BE2C (cell line): ENCODE results near the gene NEGR1.

Source experiments
- DNase-seq: peaks from one replicate; pipeline ENCODE4 v3.0.0-alpha.2; 2020
- H3K27me3 ChIP-seq: fragments of 250-450 bp; sonication (Bioruptor Pico); 2 replicates; pipeline ENCODE4 v1.5.1; 2020; ENCODE audit warnings: mild to moderate bottlenecking
- H3K36me3 ChIP-seq: fragments of 250-450 bp; sonication (Bioruptor Pico); 2 replicates; pipeline ENCODE4 v1.5.1; 2020; ENCODE audit warnings: mild to moderate bottlenecking
- H3K4me1 ChIP-seq: fragments of 250-450 bp; sonication (Bioruptor Pico); 2 replicates; pipeline ENCODE4 v1.5.1; 2020
- H3K4me3 ChIP-seq: 2 replicates; pipeline ENCODE4 v1.5.1; 2011; ENCODE audit warnings: low read depth, low read length
- H3K9me3 ChIP-seq: fragments of 250-450 bp; sonication (Bioruptor Pico); 2 replicates; pipeline ENCODE4 v1.5.1; 2020
- TF ChIP-seq, protein P1 (sequence below): IDR thresholded peaks from 2 replicates; pipeline ENCODE4 v1.5.1; 2012; ENCODE audit warnings: mild to moderate bottlenecking, low read depth, low read length

Gene NEGR1

DNA sequence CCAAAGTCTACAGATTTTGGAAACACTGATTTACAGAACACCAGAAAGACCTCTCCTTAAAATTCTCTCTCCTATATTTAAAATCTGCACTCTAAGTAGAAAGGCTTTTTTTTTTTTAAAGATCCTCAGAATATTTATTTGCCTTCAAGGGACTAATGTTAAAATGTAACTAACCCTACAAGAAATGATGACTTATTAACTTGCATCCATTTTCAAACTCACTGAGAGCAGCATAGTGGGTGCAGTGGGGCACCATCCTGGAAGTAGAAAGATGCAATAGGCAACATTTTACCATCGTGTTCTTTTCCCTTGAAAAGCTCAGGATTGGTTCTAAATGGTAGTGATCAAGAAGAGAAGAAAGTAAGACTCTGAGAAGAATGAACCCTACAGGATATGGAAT lies 498.1 kb downstream of the NEGR1 start:
- TF ChIP-seq, protein P1, sequence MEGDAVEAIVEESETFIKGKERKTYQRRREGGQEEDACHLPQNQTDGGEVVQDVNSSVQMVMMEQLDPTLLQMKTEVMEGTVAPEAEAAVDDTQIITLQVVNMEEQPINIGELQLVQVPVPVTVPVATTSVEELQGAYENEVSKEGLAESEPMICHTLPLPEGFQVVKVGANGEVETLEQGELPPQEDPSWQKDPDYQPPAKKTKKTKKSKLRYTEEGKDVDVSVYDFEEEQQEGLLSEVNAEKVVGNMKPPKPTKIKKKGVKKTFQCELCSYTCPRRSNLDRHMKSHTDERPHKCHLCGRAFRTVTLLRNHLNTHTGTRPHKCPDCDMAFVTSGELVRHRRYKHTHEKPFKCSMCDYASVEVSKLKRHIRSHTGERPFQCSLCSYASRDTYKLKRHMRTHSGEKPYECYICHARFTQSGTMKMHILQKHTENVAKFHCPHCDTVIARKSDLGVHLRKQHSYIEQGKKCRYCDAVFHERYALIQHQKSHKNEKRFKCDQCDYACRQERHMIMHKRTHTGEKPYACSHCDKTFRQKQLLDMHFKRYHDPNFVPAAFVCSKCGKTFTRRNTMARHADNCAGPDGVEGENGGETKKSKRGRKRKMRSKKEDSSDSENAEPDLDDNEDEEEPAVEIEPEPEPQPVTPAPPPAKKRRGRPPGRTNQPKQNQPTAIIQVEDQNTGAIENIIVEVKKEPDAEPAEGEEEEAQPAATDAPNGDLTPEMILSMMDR: no peak
- no peaks in the 10 kb centered on the region for H3K4me1 ChIP-seq
- no peaks in the 10 kb centered on the region for H3K9me3 ChIP-seq
- DNase-seq: no peak
- H3K27me3 ChIP-seq: no peaks in the 10 kb centered on the region
- H3K36me3 ChIP-seq: no peaks in the 10 kb centered on the region
- no peak overlapping the region for H3K4me3 ChIP-seq

DNA sequence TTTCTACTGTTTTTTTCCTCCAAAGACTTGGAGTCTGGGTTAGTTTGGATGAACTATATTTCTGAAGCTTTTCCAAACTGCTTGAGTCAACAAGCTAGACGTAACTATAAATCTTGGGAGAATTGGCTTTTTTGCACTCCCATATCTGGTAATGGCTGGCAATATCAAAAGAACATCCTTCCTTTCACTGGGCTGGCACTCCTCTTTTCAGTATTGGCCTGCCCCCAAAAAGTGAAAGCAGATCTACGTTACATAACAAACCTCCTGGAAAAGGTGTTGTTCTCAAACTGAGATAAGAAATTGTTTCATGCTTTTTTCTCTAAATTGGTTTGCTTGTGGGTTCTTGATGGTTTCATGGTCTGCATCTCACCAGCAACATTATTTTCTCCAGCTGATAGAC lies 499.3 kb downstream of the NEGR1 start:
- no peaks in the 10 kb centered on the region for H3K36me3 ChIP-seq
- H3K4me3 ChIP-seq: no peak overlapping the region
- no peaks in the 10 kb centered on the region for H3K27me3 ChIP-seq
- no peaks in the 10 kb centered on the region for H3K9me3 ChIP-seq
- TF ChIP-seq, protein P1: no peak
- H3K4me1 ChIP-seq: no peaks in the 10 kb centered on the region
- DNase-seq: no peak

DNA sequence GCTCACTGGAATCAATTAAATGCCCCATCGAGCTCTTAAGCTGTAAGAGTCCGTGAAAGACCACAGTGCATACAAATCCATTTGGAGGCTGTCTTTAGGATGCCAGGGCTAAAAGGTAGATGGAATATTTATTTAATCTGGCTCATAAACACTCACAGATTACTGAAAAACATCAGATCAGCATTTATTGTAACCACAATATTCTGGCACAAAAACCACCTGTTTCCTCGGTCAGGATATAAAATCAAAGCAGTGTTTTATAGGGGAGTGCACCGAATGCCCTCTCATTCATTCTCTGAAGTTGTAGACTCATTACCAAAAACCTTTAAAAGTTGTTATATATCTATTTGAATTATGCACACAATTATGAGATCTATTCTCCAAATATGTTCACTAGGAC lies 500.9 kb downstream of the NEGR1 start:
- H3K27me3 ChIP-seq: no peaks in the 10 kb centered on the region
- TF ChIP-seq, protein P1: no peak
- no peak overlapping the region for H3K4me3 ChIP-seq
- no peak for DNase-seq
- no peaks in the 10 kb centered on the region for H3K9me3 ChIP-seq
- no peaks in the 10 kb centered on the region for H3K4me1 ChIP-seq
- H3K36me3 ChIP-seq: no peaks in the 10 kb centered on the region

DNA sequence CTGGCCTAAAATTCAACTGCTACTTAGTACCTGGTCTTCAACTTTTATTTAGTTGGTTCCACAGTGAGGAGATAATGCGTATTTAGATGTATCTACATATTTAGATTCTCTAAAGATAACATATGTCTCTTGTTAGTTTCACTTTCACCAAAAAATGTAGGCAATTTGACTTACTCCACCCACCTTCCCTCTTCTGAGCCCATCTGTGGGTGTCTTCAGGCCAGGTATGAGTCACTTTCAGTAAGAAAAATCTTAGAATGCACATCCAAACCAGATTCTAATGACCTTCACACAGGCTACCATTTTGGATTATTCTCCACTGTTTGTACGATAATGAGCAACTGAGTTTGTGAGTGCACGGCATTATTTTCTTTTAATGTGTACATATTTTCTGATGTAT lies 501.7 kb downstream of the NEGR1 start:
- TF ChIP-seq, protein P1: no peak
- DNase-seq: no peak

DNA sequence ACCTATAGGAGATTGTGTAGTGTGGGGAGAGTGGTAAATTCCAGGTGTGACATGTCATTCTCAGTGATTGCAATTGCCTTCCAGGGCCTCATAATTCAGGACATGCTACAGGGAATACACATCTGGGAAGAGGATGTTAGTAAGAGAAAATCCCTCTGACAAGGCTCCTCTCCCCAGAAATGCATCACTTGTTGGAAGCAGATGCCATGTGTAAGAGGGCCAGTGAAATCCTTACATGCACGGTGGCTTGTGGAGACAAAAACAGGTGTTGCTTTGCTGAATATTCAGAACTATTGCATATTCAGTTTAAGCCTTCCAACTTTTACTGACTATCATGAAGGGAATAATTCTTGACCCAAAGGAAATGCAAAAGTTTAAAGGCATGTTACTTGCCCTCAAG lies 503.4 kb downstream of the NEGR1 start:
- DNase-seq: no peak
- TF ChIP-seq, protein P1: no peak
- Histone ChIP-seq H3K36me3 (no peaks in the 10 kb centered on the region), H3K4me1 (no peaks in the 10 kb centered on the region), H3K4me3 (no peak overlapping the region), H3K27me3 (no peaks in the 10 kb centered on the region), H3K9me3 (no peaks in the 10 kb centered on the region)

More for the DNA sequence above, 501.7 kb downstream of the NEGR1 start:
- no peaks in the 10 kb centered on the region for H3K9me3 ChIP-seq
- H3K36me3 ChIP-seq: no peaks in the 10 kb centered on the region
- no peaks in the 10 kb centered on the region for H3K27me3 ChIP-seq
- H3K4me3 ChIP-seq: no peak overlapping the region
- H3K4me1 ChIP-seq: no peaks in the 10 kb centered on the region

DNA sequence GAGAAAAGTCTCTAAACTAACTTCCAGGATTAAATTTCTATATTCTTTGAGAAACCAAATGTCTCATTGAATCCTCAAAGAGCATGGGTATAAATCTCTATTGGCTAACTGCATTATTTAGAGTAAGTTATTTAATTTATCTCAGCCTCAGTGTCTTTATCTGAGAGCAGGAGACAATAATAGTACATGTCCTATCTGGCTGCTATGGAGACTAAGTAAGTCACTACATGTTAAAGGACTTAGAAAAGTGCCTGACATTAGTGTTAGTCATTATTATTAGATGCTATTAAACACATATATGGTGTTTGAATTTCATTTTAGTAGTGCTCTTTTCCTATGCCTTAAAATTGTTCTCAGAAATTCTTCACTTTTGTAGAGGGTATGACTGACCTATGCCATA lies 505.2 kb downstream of the NEGR1 start:
- no peak for DNase-seq
- no peaks in the 10 kb centered on the region for H3K9me3 ChIP-seq
- TF ChIP-seq, protein P1: no peak
- H3K36me3 ChIP-seq: no peaks in the 10 kb centered on the region
- H3K27me3 ChIP-seq: no peaks in the 10 kb centered on the region
- no peak overlapping the region for H3K4me3 ChIP-seq
- no peaks in the 10 kb centered on the region for H3K4me1 ChIP-seq
